Endothelial cell (in vitro differentiated cells): Measurements from ENCODE around the gene IBA57. TPM values are rescaled to one million over a fixed set of nuclear protein-coding genes. Genes with fewer than 3 reads are reported as not detected.

Experiments used
- DNase-seq: peaks from one replicate; pipeline ENCODE4 v3.0.0; 2021; ENCODE audit warnings: low spot score
- H3K27ac Mint-ChIP-seq: one replicate; pipeline ENCODE4 v1.8.0; 2021; ENCODE audit warnings: mixed read lengths, inconsistent platforms; ENCODE audit not compliant: unreplicated experiment
- H3K27me3 Mint-ChIP-seq: one replicate; pipeline ENCODE4 v1.8.0; 2021; ENCODE audit warnings: mild to moderate bottlenecking, moderate library complexity, mixed read lengths, inconsistent platforms; ENCODE audit not compliant: unreplicated experiment
- H3K36me3 Mint-ChIP-seq: one replicate; pipeline ENCODE4 v1.8.0; 2021; ENCODE audit warnings: mild to moderate bottlenecking, low read depth, mixed read lengths, inconsistent platforms; ENCODE audit not compliant: unreplicated experiment
- H3K4me1 Mint-ChIP-seq: one replicate; pipeline ENCODE4 v1.8.0; 2021; ENCODE audit warnings: mild to moderate bottlenecking, mixed read lengths, inconsistent platforms; ENCODE audit not compliant: unreplicated experiment
- H3K4me3 Mint-ChIP-seq: one replicate; pipeline ENCODE4 v1.8.0; 2021; ENCODE audit warnings: mild to moderate bottlenecking, mixed read lengths, inconsistent platforms; ENCODE audit not compliant: unreplicated experiment
- H3K9me3 Mint-ChIP-seq: one replicate; pipeline ENCODE4 v1.8.0; 2021; ENCODE audit warnings: mixed read lengths, inconsistent platforms; ENCODE audit not compliant: unreplicated experiment
- CTCF ChIP-seq: fragments of 200-600 bp; sonication (generic); IDR thresholded peaks from one replicate; pipeline ENCODE4 v1.5.0; 2021; ENCODE audit warnings: antibody characterized with exemption; ENCODE audit not compliant: unreplicated experiment
- total RNA-seq: library from RNA; stranded (reverse); fragmentation: NEBNext Ultra II Directional; extraction: Animal tissue kit (Norgen Biotek cat#: 25700); gene quantifications from one replicate; pipeline ENCODE4 v1.2.1, GENCODE V29; 2021; ENCODE audit not compliant: unreplicated experiment

The IBA57 gene
- total RNA-seq, 1 donor from 2014 or later = 11.5 TPM

- H3K9me3 Mint-ChIP-seq = no peaks in the 10 kb centered on the region
- TF ChIP-seq CTCF = no peak
Measured at GRCh38 chr1:228177183-228177475, 11.5 kb downstream of the IBA57 start.

GRCh38 chr1:228177721-228178710 lies 12.4 kb downstream of the IBA57 start:
- Mint-ChIP-seq H3K27ac (peak overlapping the region; percentile 11), H3K36me3 (no peaks in the 10 kb centered on the region), H3K27me3 (no peaks in the 10 kb centered on the region), H3K4me1 (peaks cover 3% of the 10 kb centered on the region), H3K9me3 (no peaks in the 10 kb centered on the region), H3K4me3 (no peak overlapping the region)
- TF ChIP-seq CTCF = no peak
- DNase-seq = no peak

More at GRCh38 chr1:228177183-228177475, 11.5 kb downstream of the IBA57 start:
- DNase-seq = no peak
- Mint-ChIP-seq H3K27me3 (peaks cover 3% of the 10 kb centered on the region), H3K4me1 (peaks cover 3% of the 10 kb centered on the region), H3K27ac (no peak overlapping the region), H3K4me3 (no peak overlapping the region), H3K36me3 (peaks cover 4% of the 10 kb centered on the region)

- peaks cover 3% of the 10 kb centered on the region for H3K4me1 Mint-ChIP-seq
- H3K9me3 Mint-ChIP-seq = no peaks in the 10 kb centered on the region
- DNase-seq = no peak
- no peak overlapping the region for H3K4me3 Mint-ChIP-seq
- no peak overlapping the region for H3K27ac Mint-ChIP-seq
- no peaks in the 10 kb centered on the region for H3K36me3 Mint-ChIP-seq
- no peaks in the 10 kb centered on the region for H3K27me3 Mint-ChIP-seq
- no peak for TF ChIP-seq CTCF
Measured at GRCh38 chr1:228178737-228179684, 13.4 kb downstream of the IBA57 start.

GRCh38 chr1:228180271-228180958 lies 14.8 kb downstream of the IBA57 start:
- no peaks in the 10 kb centered on the region for H3K27me3 Mint-ChIP-seq
- H3K4me1 Mint-ChIP-seq = peaks cover 3% of the 10 kb centered on the region
- no peak overlapping the region for H3K4me3 Mint-ChIP-seq
- H3K36me3 Mint-ChIP-seq = no peaks in the 10 kb centered on the region
- H3K27ac Mint-ChIP-seq = no peak overlapping the region
- DNase-seq = no peak
- TF ChIP-seq CTCF = no peak
- H3K9me3 Mint-ChIP-seq = no peaks in the 10 kb centered on the region
